Spleen (tissue), 11 donors: ENCODE results near the gene IRAK1. TPM values are rescaled to one million over a fixed set of nuclear protein-coding genes. Genes with fewer than 3 reads are reported as not detected.

ENCODE experiments used
- DNase-seq: peaks from one replicate; pipeline ENCODE4 v3.0.0-alpha.2; 2020
- H3K27ac ChIP-seq, 8 donors: fragments of 200-600 bp; sonication (generic) in 7 of 8; 1 replicate in 4 of 8; 2 replicates in 4 of 8; pipeline versions ENCODE4 v1.5.0 to v1.8.0; 2016 to 2021; ENCODE audit warnings: inconsistent platforms in 4 of 8, mild to moderate bottlenecking in 4 of 8, moderate library complexity in 1 of 8
- H3K27me3 ChIP-seq, 7 donors: fragments of 200-600 bp; sonication (generic) in 6 of 7; replicated peaks in 1 of 7; 1 replicate in 4 of 7; 2 replicates in 3 of 7; pipeline versions ENCODE4 v1.5.0 to v1.8.0; 2016 to 2021; ENCODE audit warnings: inconsistent platforms in 3 of 7, mild to moderate bottlenecking in 1 of 7
- H3K36me3 ChIP-seq, 6 donors: fragments of 200-600 bp; sonication (generic) in 5 of 6; 1 replicate in 4 of 6; 2 replicates in 2 of 6; pipeline versions ENCODE4 v1.5.0 to v1.8.0; 2016 to 2021; ENCODE audit warnings: inconsistent platforms in 2 of 6
- H3K4me1 ChIP-seq, 6 donors: fragments of 200-600 bp; sonication (generic) in 5 of 6; 1 replicate in 3 of 6; 2 replicates in 3 of 6; pipeline versions ENCODE4 v1.5.0 to v1.8.0; 2016 to 2021; ENCODE audit warnings: inconsistent platforms in 3 of 6
- H3K4me3 ChIP-seq, 8 donors: fragments of 200-600 bp; sonication (generic) in 7 of 8; 1 replicate in 4 of 8; 2 replicates in 4 of 8; pipeline versions ENCODE4 v1.5.0 to v1.8.0; 2016 to 2021; ENCODE audit warnings: inconsistent platforms in 4 of 8, mild to moderate bottlenecking in 4 of 8, moderate library complexity in 2 of 8
- H3K9me3 ChIP-seq, 8 donors: fragments of 200-600 bp; sonication (generic) in 7 of 8; 1 replicate in 4 of 8; 2 replicates in 4 of 8; pipeline versions ENCODE4 v1.5.0 to v1.8.0; 2016 to 2021; ENCODE audit warnings: inconsistent platforms in 4 of 8
- POLR2A ChIP-seq, 3 donors: fragments of 450-650 bp; IDR thresholded peaks; one replicate each; pipeline ENCODE4 v1.5.1; 2017; ENCODE audit warnings: antibody characterized with exemption in 3 of 3, mild to moderate bottlenecking in 1 of 3
- POLR2AphosphoS5 ChIP-seq, 3 donors: sonication (generic); formaldehyde crosslinking; IDR thresholded peaks; one replicate each; pipeline ENCODE4 v1.5.1; 2017; ENCODE audit warnings: antibody characterized with exemption in 3 of 3
- whole genome bisulfite sequencing, 5 donors: extraction: QIAGEN DNeasy Blood & Tissue Kit in 3 of 5; methylation state at CpG; one replicate each; pipeline versions ENCODE4 v1.1.5 to v1.1.7; 2013 to 2018; 5-methylcytosine and 5-hydroxymethylcytosine counted together
- intact Hi-C: fragments of 100-400 bp; cut with DNase I; formaldehyde crosslinking; loops from one replicate; pipeline ENCODE4 v1.15.0; 2023; ENCODE audit warnings: low total_unique reads
- polyA plus RNA-seq, 3 donors: library from polyadenylated mRNA; stranded (reverse); fragments of 200-250 nt; gene quantifications; one replicate each; pipeline ENCODE4 v1.2.1, GENCODE V29; 2013
- total RNA-seq, 7 donors: library from RNA; depleted of rRNA in 3 of 7; stranded (reverse); fragments of >200 nt in 3 of 7; fragmentation: NEBNext Ultra II Directional in 4 of 7; extraction: Animal tissue kit (Norgen Biotek cat#: 25700) in 4 of 7; gene quantifications; one replicate each; pipeline versions ENCODE4 v1.1.0 to v1.2.1, GENCODE V29; 2016 to 2021
- TF ChIP-seq, protein P1 (sequence below), 11 experiments: fragments of 200-600 bp in 7 of 11; fragments of 450-650 bp in 4 of 11; sonication (generic) in 4 of 11; IDR thresholded peaks in 8 of 11; conservative IDR thresholded peaks in 3 of 11; 1 replicate in 7 of 11; 2 replicates in 4 of 11; pipeline versions ENCODE4 v1.4.0 to v1.8.0; 2016 to 2021; ENCODE audit warnings: antibody characterized with exemption in 11 of 11, inconsistent platforms in 4 of 11, mild to moderate bottlenecking in 1 of 11
- donor health status: healthy with polysubstance abuse.
- donor health status: DM: no; HTN: no; CAD: no; lungs with moderate emphysema.
- donor health status: DM: no; HTN: no; CAD: no.
- donor health status: Bipolar disorder and iron deficiency.
- donor health status: healthy.
- donor health status: DM: no; HTN: no; CAD: no.
- donor health status: DM: yes; HTN: yes; CAD: no.

The IRAK1 gene
- total and polyA plus RNA-seq, 10 donors, result 46.4 to 118 (median 90.0) TPM

DNA sequence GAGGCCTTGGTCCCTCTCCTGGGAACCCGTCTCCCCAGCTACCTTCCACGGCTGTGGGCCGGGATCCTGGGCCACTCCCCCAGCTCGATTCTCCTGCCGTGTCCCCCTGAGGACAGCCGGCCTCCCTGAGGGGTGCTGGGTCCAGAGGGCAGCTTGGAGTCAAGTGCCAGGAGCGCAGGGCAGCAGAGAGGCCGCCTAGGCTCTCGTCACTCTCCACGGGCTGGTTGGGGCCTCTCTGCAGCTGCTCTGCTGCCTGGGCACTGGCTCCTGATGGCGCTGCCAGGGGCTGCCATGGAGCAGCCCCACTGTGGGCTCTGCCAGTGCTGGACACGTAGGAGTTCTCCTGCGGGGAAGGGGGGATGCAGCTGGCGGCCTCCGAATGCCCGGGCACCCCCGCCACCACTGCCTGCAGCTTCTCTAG lies 6.7 kb downstream of the IRAK1 start:
- intact Hi-C loops, result no loop called here
- 75 to 82% (median 78%) methylated on average over 12 to 17 of the region's 17 CpGs; no CpG with 5 or more reads in 1 of the 5 donors for WGBS, 5 donors
- H3K27ac ChIP-seq, result peak overlapping the region in 3 of 8 donors; percentile 7 to 52 (median 24)

DNA sequence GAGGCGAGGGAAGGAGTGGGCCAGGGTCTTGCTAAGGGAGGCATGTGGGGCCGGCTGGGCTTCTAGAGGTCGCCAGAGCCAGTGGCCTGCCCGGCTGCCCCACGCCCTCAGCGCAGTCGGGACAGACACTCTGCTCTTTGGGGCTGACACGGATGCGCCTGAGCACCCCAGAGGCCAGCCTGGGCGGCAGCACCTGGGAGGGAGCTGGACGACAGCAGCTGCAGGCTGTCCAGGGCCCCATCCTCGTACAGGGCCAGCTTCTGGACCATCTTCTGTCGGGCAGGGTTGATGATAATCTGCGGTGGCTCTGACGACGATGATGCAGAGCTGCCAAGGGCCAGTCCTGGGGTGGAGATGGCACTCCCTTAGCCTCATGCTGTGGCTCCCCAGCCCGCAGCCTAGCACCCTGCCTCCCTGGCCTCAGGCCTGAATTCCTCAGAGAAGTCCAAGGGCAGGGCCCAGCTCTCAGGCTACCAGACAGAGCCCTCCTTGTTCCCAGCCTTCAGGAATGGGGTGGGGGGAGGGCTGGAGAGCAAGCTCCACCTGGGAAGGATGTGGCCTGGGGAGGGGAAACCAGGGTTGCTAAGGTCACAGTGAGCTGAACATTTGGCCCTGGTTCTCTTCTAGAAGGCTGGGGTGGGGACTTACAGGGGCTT lies 7.2 kb downstream of the IRAK1 start:
- H3K36me3 ChIP-seq, result peaks cover 0 to 76% (median 27%) of the 10 kb centered on the region in 6 donors
- peaks cover 0 to 6% (median 0%) of the 10 kb centered on the region in 7 donors for H3K27me3 ChIP-seq
- peaks cover 0 to 85% (median 19%) of the 10 kb centered on the region in 6 donors for H3K4me1 ChIP-seq
- peak in 2 of 3 donors; percentile 12 to 54 for TF ChIP-seq POLR2AphosphoS5 (IDR thresholded peaks at IDR 0.05)
- no peak for TF ChIP-seq POLR2A (IDR thresholded peaks at IDR 0.05)
- intact Hi-C loops, result no loop called here
- H3K27ac ChIP-seq, result peak overlapping the region in 2 of 8 donors; percentile 52 to 77
- WGBS, 5 donors, result 80 to 90% (median 87%) methylated on average over 2 to 17 of the region's 17 CpGs
- H3K4me3 ChIP-seq, result no peak overlapping the region
- H3K9me3 ChIP-seq, result no peaks in the 10 kb centered on the region
- no peak for DNase-seq

More for the DNA sequence above, 6.7 kb downstream of the IRAK1 start:
- TF ChIP-seq POLR2A (IDR thresholded peaks at IDR 0.05) (no peak), POLR2AphosphoS5 (IDR thresholded peaks at IDR 0.05) (no peak)
- TF ChIP-seq, protein P1, sequence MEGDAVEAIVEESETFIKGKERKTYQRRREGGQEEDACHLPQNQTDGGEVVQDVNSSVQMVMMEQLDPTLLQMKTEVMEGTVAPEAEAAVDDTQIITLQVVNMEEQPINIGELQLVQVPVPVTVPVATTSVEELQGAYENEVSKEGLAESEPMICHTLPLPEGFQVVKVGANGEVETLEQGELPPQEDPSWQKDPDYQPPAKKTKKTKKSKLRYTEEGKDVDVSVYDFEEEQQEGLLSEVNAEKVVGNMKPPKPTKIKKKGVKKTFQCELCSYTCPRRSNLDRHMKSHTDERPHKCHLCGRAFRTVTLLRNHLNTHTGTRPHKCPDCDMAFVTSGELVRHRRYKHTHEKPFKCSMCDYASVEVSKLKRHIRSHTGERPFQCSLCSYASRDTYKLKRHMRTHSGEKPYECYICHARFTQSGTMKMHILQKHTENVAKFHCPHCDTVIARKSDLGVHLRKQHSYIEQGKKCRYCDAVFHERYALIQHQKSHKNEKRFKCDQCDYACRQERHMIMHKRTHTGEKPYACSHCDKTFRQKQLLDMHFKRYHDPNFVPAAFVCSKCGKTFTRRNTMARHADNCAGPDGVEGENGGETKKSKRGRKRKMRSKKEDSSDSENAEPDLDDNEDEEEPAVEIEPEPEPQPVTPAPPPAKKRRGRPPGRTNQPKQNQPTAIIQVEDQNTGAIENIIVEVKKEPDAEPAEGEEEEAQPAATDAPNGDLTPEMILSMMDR (IDR thresholded peaks at IDR 0.05 in 8 of 11, conservative IDR thresholded peaks at IDR 0.05 in 3 of 11), result no peak
- Histone ChIP-seq H3K36me3 (peaks cover 0 to 81% (median 27%) of the 10 kb centered on the region in 6 donors), H3K4me3 (no peak overlapping the region), H3K4me1 (peaks cover 0 to 85% (median 22%) of the 10 kb centered on the region in 6 donors), H3K27me3 (peaks cover 0 to 6% (median 0%) of the 10 kb centered on the region in 7 donors), H3K9me3 (no peaks in the 10 kb centered on the region)
- no peak for DNase-seq

DNA sequence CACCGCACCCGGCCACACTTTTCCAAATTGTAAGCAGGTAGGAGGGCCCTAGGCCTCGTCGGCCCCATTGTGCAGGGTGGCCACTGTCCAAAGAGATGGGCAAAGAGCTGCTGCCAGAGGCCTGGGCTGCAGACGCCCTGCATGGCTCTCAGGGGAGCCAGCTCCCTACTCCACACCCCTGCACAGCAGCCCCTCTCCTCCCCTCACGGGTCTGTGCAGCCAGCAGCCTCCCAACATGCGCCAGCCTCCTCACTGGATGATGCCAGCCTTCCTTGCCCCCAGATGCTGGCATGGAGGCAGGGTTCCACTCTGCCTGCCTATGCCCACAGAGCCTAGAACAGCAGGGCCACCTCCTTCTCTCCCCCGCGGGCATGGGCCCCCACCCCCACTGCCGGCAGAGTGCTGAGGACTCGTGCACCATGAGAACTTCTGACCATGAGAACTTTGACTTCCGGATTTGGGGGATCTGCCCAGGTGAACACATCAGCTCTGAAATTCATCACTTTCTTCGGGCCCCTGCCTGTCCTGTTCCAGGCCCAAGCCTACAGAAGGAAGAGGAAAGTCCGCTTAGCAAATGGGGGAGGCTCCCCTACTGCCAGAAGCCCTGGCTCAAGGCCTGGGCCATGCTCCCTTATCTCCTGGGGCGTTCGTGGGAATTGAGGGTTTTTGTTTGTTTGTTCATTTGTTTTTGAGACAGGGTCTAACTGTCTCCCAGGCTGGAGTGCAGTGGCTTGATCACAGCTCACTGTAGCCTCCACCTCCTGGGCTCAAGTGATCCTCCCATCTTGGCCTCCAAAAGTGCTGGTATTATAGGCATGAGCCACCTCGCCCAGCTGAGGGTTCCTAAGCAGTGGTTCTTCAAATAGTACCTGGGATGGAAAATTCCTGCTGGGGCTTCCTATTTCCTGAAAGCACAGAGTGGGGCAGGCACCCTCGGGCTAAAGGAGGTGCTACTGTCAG lies 8.0 kb downstream of the IRAK1 start:
- whole genome bisulfite sequencing, 5 donors, result 85 to 98% (median 90%) methylated on average over 9 to 18 of the region's 18 CpGs
- intact Hi-C loops, result no loop called here

More for the DNA sequence above, 8.0 kb downstream of the IRAK1 start:
- no peak overlapping the region for H3K4me3 ChIP-seq
- no peak for DNase-seq
- peaks cover 0 to 68% (median 20%) of the 10 kb centered on the region in 6 donors for H3K36me3 ChIP-seq
- peak overlapping the region in 3 of 8 donors; percentile 64 to 77 (median 66) for H3K27ac ChIP-seq
- peaks cover 0 to 6% (median 0%) of the 10 kb centered on the region in 7 donors for H3K27me3 ChIP-seq
- peaks cover 0 to 85% (median 17%) of the 10 kb centered on the region in 6 donors for H3K4me1 ChIP-seq
- TF ChIP-seq POLR2A (IDR thresholded peaks at IDR 0.05), result no peak
- peak; percentile 3 to 64 (median 34) for TF ChIP-seq POLR2AphosphoS5 (IDR thresholded peaks at IDR 0.05)
- TF ChIP-seq, protein P1 (IDR thresholded peaks at IDR 0.05 in 8 of 11, conservative IDR thresholded peaks at IDR 0.05 in 3 of 11), result no peak
- no peaks in the 10 kb centered on the region for H3K9me3 ChIP-seq
